Measurements from ENCODE around the gene MS4A14.
"Not testable (repeated sequence)": the region's sequence is repeated elsewhere in the genome, so short reads cannot be mapped to it uniquely, and the experiment has no call there.

MS4A14 gene

DNA sequence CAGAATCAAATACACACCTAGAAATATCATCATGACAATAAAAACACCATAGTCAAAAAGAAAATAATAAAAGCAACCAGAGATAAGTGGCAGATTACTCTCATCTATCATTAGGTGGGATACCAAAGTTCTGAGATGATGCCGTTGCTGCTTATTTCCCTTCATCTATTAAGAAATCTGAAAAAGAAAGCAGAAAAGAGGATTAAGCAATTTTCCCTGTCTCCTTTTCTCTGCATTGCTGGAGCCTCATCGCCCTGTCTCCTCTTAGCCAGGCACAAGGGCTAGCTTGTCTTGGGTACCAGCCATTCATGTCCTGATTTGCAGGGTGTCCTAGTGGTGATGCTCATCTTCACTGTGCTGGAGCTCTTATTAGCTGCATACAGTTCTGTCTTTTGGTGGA, 3.9 kb upstream of the MS4A14 start:
- DNase-seq: no peak

DNA sequence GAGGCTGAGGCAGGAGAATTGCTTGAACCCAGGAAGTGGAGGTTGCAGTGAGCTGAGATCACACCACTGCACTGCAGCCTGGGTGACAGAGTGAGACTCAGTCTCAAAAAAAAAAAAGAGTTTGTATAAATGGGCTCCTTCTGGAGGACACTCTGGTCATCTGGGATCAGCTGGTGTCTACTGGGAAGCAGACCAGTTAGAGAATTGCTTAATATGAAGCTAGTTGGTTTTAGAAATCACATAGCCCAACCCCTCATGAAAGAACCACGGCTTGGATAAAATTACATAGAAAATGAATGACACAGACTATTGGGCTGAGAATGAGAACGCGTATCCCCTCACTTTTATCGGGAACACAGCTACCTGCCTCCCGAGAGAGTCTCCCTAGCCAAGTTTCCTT, 3.2 kb upstream of the MS4A14 start:
- DNase-seq: no peak

DNA sequence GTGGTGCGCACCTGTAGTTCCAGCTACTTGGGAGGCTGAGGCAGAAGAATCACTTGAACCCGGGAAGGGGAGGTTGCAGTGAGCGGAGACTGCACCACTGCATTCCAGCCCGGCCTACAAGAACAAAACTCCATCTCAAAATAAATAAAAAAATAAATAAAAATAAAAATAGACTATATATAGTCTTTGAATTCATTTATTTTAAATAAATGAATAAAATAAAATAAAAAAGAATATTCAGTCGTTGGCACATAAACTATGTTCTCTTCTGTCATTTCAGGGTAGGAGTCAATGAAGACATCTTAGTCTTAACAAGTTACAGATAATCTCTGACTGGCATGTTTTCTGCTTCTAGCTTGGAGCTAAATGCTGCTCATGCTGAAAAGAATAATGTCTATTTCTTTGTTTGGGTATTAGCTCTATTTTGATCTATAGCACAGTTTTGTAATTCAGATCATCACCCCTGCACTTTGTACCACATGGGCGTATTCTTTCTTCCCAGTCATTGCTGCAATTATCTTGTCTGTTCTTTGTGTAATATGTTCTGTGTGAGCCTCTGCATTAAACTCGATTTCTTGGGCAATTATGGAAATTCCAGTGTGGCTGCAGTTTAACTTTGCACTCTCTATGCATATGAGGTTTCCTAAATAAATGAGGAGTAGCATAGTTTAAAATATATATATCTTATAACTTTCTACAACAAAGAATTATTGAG, 1.4 kb upstream of the MS4A14 start:
- DNase-seq: no peak

DNA sequence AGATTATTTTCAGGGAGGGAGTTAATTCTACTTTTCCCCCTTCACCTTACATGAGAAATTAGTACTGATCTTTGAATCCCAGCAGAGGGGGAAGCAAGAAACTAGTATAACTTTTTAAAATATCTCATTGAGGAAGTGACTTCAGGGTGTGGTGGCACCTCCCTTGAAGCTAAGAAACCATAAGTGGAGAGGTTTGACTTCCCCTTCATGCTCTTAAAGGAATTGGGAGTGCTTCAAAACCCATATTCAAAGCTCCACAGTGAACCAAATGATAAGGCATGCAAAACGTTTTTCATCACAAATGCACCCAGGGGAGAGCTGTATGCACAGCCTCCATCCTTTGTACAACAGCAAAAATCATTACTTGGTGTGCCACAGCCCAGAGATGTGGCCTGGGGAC, 540 bp downstream of the MS4A14 start:
- DNase-seq: no peak

DNA sequence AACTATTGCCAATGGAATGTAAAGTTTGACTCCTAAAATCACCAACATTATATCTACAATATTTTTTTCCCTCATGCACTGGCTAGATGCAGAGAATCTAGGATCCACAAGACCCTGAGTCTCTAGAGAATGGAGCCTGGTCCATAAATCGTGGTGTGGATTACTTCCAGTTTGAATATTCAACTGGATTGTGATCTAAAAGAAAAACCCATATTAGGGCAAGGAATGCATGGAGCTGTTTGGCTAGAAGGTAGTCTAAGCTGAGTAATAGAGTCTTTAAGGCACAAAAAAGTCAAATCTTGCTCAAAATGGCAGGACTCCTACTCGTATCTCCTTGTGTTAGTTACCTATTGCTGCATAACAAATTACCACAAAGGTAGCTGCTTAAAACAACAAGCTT, 23.8 kb downstream of the MS4A14 start:
- no peak for DNase-seq

DNA sequence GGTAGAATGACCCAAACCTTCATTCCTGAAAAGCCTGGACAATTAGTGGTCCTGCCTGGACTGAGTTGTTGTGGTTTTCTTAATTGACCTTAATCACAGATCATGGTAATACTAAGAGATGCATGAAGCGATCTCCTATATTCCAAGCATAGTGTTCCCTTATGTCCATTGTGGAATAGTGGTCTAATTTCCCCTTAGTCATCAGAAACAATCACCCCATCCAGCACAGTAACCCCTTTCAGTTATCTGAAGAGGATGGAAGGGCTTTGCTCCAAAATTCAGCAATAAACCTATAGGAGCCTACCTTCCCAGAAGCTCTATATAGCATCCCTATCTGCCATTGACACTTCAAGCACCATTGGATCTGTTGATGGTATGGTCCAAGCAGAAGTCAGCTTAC, 26.4 kb downstream of the MS4A14 start:
- no peak for DNase-seq

DNA sequence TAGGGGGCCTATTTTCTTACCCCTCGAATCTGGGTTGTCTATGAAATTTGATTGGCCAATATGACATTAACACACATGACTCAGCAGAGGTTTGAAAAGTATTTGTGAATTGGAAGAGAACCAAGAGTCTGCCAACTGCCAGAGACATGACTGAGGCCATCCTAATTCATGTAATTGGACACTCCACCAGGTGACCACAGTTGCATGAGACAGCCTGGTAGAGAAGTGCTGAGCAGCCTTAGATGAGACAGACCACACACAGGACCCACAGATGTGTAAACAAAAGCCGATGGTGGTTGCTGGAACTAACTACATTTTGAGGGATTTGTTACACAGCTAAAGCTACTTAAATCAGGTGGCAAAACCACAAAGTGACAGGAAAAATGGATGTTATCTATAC, 32.3 kb downstream of the MS4A14 start:
- no peak for DNase-seq

DNA sequence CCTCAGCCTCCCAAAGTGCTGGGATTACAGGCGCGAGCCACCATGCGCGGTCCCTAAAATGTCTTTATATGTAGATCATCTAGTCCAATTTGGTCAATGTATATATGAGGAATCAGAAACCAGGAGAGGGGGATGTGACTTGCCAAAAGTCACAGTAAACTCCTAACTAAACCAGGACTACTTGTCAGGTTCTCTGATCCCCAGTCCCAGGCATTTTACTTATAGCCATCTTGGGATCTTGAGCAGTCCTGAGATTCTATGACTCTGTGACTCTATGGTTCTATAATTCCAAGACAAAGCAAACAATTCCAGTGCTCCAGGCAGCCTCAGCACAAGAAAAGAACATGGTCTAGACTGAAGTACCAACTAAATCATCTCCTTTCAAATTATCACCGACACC, 33.0 kb downstream of the MS4A14 start, which contains the start of gene MS4A5:
Gene MS4A5, plus strand, starts transcription at position 301 of the 400 bp plus-strand sequence. CDS start 103 bp downstream, outside the sequence.
- no peak for DNase-seq

DNA sequence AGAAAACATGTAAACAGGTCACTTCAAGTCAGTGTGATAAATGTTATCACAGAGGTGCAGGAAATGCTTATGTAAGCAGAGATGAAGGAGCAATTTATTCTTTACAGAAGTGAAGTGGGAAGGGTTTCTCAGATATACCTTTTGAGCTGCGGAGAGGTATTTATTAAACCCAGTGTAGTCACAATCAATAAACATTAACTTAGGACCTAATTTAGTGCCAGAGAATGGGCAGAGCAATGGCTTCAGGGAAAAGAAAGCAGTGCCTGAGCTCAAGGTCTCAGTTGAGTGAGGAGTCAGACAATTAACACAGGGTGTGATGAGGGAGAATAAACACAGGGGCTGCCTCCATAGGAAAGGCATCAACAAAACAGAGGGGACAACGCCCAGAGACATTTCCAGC, 35.0 kb downstream of the MS4A14 start:
- no peak for DNase-seq

DNA sequence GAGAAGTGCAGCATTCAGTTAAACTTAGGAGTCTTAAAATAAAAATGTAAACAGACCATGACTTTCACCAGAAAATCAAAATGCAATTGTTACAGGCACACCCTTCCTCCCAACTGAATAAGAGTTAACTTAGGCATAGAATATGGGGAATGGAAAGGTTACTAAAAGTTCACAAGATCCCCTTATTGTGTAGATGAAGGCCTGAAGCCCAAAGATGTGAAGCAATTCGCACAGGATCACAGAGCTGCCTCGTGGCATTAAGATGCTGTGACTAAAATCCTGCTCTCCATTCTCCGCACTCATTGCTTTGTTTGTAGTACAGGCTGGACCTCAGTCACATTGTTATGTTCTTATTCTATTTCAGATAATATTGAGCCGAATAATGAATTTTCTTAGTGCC, 37.1 kb downstream of the MS4A14 start:
- DNase-seq: no peak

DNA sequence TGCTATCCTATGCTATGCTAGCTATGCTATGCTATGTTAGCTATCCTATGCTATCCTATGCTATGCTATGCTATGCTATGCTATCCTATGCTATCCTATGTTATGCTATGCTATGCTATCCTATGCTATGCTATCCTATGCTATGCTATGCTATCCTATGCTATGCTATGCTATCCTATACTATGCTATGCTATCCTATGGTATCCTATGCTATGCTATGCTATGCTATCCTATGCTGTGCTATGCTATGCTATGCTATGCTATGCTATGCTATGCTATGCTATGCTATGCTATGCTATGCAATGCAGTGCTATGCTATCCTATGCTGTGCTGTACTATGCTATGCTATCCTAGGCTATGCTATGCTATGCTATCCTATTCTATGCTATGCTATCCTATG, 50.8 kb downstream of the MS4A14 start:
- no peak for DNase-seq

DNA sequence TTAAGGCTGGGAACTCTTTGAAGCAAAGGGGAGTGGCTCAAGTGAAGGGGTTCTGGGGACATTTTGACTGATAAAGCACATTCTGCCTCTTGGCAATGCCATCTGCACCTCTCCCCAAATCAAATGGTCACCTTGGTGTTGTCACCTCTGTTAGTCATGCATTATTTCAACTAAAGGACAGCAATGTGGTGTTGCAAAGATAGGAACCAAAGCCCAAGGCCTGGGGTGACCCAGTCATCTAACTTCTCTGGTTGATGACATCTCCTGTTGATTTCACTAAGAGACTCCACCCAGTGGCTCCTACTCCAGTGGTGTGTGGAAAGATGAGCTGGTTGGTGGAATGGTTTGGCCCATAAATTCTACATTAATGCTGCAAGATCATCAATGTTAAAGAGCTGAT, 51.6 kb downstream of the MS4A14 start:
- DNase-seq: no peak

DNA sequence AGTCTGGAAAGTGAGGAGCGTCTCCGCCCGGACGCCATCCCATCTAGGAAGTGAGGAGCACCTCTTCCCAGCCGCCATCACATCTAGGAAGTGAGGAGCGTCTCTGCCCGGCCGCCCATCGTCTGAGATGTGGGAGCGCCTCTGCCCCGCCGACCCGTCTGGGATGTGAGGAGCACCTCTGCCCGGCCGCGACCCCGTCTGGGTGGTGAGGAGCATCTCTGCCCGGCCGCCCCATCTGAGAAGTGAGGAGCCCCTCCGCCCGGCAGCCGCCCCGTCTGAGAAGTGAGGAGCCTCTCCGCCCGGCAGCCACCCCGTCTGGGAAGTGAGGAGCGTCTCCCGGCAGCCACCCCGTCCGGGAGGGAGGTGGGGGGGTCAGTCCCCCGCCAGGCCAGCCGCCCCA, 54.9 kb downstream of the MS4A14 start:
- DNase-seq: not testable (repeated sequence)

DNA sequence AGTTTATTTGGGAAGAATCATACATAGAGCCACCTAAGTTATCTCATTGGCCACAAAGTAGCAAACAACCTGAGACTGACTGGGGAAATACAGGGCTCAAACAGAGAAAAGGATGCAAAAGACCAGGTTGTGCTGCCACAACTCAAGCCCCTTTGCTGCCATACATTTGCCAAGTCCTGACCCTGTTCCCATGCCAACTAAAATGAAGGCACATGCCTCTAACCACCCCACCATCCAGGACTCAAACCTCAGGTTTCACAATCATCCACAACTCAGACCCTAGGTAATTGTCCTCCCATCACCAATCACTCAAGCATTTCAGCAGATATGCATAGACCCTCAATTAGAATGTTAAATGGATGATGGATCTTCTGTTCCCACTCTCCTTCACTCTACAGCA, 58.0 kb downstream of the MS4A14 start:
- no peak for DNase-seq

DNA sequence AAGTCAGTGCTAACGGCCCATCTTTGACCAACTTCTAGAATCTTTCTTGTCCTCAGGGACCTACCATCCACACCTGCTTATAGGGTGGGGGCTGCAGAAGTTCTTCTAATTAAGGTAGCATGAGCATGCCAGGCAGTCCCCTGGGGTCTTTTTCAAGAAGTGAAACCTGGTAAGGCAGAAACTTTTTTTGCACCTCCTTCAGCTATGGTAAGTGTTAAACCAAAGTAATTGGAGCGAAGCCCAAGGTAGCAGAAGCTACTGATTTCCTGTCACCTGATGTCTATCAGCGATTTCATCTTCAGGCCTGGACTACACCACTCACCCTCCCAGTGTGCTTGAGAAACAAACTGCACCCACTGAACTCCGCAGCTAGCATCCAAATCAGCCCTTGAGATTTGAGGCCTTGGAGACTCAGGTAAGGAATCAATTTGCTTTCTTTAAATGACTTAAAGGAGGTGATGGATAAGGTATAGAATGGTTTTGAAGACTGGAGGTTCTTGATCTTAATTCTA, 59.3 kb downstream of the MS4A14 start, which contains the start of gene MS4A1:
Gene MS4A1, plus strand, starts transcription at position 317 of the 512 bp plus-strand sequence. CDS start 6,528 bp downstream, outside the sequence.
- DNase-seq: no peak

DNA sequence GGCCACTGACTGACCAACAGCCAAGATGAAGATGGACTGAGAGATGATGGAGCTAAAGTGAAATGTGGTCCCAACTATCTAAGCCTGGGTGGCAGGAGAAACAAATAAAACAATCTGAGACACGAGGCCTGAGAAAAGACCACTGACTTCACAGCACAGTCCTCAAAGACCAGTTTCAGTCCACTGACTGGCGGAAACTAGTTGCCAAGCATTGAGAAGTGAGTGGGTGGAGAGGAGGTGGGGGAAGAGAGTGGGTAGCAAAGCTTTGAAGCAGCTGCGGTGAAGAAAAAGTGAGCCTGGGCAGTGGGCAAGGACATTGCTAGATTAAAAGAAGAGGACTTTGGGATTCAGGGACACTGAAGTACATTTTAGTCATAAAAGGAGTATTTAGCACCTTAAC, 61.3 kb downstream of the MS4A14 start:
- no peak for DNase-seq

DNA sequence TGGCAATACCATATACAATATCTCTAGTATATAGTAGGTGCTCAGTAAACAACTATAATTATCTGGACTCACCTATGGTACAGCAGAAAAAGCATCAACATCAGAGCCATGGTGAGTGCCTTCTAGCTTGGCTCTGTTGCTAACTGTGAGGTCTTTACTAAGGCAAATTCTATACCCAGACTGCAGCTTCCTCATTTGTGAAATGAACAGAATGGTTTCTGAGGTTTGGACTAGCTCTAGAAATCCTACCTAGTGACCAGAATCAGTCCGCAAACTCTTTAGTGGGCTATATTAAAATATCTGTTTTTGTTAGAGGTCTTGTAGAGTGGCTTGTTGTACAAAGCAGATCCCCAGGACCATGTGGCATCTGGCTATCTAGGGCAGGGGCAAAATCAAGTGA, 63.1 kb downstream of the MS4A14 start:
- no peak for DNase-seq
